Esophagus (tissue), 2 donors: ENCODE measurements around the gene BMPER. TPM values are rescaled to one million over a fixed set of nuclear protein-coding genes. Genes with fewer than 3 reads are reported as not detected.

Source experiments
- H3K27ac ChIP-seq, 2 donors: one replicate each; pipeline ENCODE4 v1.5.1; 2013; ENCODE audit warnings: low read depth in 2 of 2, mild to moderate bottlenecking in 2 of 2, inconsistent platforms in 1 of 2, low read length in 1 of 2, moderate library complexity in 1 of 2
- H3K27me3 ChIP-seq, 2 donors: one replicate each; pipeline ENCODE4 v1.6.1; 2013; ENCODE audit warnings: low read length in 2 of 2, control low read depth in 1 of 2, mild to moderate bottlenecking in 1 of 2; ENCODE audit not compliant: insufficient read depth in 2 of 2, control insufficient read depth in 1 of 2
- H3K36me3 ChIP-seq, 2 donors: one replicate each; pipeline ENCODE4 v1.6.1; 2013; ENCODE audit warnings: low read length in 1 of 2; ENCODE audit not compliant: control insufficient read depth in 2 of 2, insufficient read depth in 2 of 2
- H3K4me1 ChIP-seq, 2 donors: one replicate each; pipeline ENCODE4 v1.6.1; 2013; ENCODE audit warnings: low read length in 1 of 2; ENCODE audit not compliant: control insufficient read depth in 2 of 2, insufficient read depth in 2 of 2
- H3K4me3 ChIP-seq, 2 donors: one replicate each; pipeline ENCODE4 v1.5.1; 2013; ENCODE audit warnings: low read length in 2 of 2, mild to moderate bottlenecking in 2 of 2, low read depth in 1 of 2, moderate library complexity in 1 of 2
- H3K9me3 ChIP-seq, 2 donors: one replicate each; pipeline ENCODE4 v1.6.1; 2013; ENCODE audit warnings: mild to moderate bottlenecking in 2 of 2, low read depth in 1 of 2, low read length in 1 of 2, moderate library complexity in 1 of 2; ENCODE audit not compliant: control insufficient read depth in 2 of 2, insufficient read depth in 1 of 2
- WGBS, 2 donors: extraction: QIAGEN DNeasy Blood & Tissue Kit; methylation state at CpG; one replicate each; pipeline ENCODE4 v1.1.7; 2013; 5-methylcytosine and 5-hydroxymethylcytosine counted together
- polyA plus RNA-seq, 2 donors: library from polyadenylated mRNA; stranded (reverse); fragments of 200-250 nt; gene quantifications; one replicate each; pipeline ENCODE4 v1.2.3, GENCODE V29; 2013
- donor health status: healthy with polysubstance abuse.
- donor health status: Bipolar disorder and iron deficiency.

Gene BMPER
- polyA plus RNA-seq, 2 donors, result 0.06 to 0.19 TPM

DNA sequence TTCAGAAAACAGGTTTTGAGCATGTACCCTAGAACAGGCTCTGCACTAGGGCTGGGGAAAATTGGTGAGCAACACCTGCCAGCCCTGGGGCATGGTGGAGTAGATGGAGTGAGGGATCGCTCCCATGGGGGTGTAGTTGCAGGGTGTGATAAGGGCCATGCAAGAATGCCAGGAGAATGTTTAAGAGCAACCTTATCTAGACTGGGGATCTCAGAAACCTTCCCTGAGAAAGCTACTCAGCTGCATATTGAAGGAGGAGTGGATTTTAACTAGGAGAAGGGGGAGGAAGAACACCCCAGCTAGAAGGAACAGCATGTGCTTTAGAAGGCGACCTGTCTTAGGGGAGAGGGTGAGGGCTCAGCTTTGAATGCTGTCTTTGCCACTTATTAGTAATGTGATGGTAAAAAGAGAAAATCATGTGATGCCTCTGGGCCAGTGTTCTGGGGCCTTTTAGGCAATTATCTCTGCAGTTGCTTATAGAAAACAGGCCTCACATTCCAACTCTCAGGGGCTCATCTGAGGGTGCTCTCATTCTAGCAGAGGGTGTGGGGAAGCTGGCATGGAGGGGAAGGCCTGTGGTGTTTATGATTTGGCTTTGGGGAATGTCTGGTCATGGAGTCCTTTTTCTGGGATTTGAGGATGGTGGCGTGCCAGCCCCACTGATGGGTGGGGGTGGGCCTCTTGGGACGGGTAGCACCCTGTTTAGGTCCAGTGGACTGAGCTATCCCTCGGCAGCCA lies 225.4 kb downstream of the BMPER start:
- WGBS, 2 donors, result 74 to 75% methylated on average over 5 of the region's 5 CpGs
- H3K27ac ChIP-seq, result no peak overlapping the region
- no peaks in the 10 kb centered on the region for H3K36me3 ChIP-seq
- no peaks in the 10 kb centered on the region for H3K9me3 ChIP-seq
- H3K4me1 ChIP-seq, result peaks cover 0 to 2% of the 10 kb centered on the region in 2 donors
- H3K27me3 ChIP-seq, result no peaks in the 10 kb centered on the region
- no peak overlapping the region for H3K4me3 ChIP-seq

DNA sequence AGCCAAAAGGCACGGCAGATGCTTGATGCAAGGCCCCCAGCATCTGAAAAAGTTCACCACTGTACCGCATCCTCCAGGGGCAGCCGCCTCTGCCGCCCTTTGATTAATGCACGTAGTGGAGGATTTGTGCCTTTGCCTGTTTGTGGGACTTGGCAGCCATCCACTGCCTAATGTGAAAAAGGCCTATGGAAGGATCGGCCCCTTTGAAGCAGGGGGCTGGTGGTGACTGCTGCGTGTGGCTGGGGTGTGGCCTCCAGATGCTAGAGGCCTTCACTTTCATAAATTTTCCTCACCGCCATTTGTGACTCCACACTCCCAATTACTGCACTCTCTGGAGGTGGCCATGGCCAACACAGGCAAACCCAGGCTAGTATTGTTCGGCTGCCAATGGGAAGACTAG lies 226.0 kb downstream of the BMPER start:
- Histone ChIP-seq H3K4me3 (no peak overlapping the region), H3K27me3 (no peaks in the 10 kb centered on the region), H3K4me1 (peaks cover 0 to 5% of the 10 kb centered on the region in 2 donors), H3K36me3 (no peaks in the 10 kb centered on the region), H3K9me3 (no peaks in the 10 kb centered on the region), H3K27ac (no peak overlapping the region)
- WGBS, 2 donors, result 71 to 77% methylated on average over 9 of the region's 9 CpGs

DNA sequence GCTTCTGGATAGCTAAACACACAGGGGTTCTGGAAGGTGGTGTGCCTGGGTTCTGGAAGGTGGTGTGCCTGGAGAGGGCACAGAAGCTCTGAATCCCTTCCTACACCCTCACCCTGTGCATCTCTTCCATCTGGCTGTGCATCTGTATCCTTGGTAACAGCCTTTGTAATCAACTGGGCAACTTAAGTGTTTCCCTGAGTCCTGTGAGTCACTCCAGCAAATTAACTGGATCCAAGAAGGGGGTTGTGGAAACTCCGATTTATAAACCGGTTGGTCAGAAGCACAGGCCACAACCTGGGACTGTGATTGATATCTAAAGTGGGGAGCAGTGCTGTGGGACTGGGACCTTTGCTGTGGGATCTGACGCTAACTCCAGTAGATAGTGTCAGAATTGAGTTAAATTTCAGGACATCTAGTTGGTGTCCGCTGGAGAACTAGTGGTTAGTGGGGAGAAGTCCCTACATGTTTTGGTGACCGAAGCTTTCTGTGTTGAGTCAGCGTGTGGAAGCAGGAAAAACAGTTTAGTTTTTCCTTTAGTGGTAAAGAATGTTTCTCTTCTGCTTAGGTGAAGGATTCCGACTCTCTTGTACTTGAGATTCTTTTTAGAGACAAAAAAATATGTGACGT lies 228.1 kb downstream of the BMPER start:
- Histone ChIP-seq H3K4me1 (peaks cover 0 to 5% of the 10 kb centered on the region in 2 donors), H3K9me3 (peaks cover 0 to 2% of the 10 kb centered on the region in 2 donors), H3K27ac (no peak overlapping the region), H3K27me3 (no peaks in the 10 kb centered on the region), H3K36me3 (no peaks in the 10 kb centered on the region), H3K4me3 (no peak overlapping the region)
- 57 to 73% methylated on average over 8 of the region's 8 CpGs for WGBS, 2 donors

DNA sequence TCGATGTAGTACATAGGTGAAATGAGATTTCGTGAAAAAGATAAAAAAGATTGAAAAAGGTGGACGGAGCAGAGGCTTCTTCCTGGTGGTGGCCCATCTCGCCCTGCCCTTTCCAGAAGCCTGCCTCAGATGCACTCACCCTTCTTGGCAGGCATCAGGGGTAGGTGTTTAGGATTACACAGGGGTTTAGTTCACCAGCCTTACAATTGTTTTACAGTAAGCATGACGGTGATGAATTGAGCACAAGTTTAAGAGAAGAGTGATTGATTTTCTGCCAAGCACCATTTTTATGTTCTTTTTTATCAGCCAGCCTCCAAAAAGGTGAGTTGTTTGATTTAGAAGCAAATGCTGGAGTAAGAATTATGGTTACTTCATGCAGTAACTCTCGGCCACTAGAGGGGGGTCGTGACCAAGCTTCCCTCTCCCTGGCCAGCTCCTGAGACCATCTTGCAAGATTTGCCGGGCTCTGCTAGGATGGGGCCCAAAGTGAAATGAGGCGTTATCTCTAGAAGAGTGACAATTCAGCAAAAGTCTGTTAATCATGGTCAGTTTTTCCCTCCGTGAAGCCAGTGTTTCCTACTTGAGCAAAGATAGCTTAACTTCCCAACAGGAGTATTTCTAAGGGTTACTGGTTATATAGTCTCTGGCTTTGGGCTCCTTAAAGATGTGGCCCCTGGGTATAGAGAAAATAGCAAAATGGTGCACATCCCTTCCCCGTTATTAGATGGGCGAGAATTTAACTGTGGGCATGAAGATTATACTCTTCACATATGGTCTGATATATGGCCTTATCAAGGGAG lies 228.8 kb downstream of the BMPER start:
- no peaks in the 10 kb centered on the region for H3K36me3 ChIP-seq
- no peaks in the 10 kb centered on the region for H3K27me3 ChIP-seq
- no peak overlapping the region for H3K4me3 ChIP-seq
- H3K9me3 ChIP-seq, result peaks cover 0 to 2% of the 10 kb centered on the region in 2 donors
- WGBS, 2 donors, result 37% methylated on average over 12 of the region's 12 CpGs
- no peak overlapping the region for H3K27ac ChIP-seq
- peaks cover 0 to 5% of the 10 kb centered on the region in 2 donors for H3K4me1 ChIP-seq

DNA sequence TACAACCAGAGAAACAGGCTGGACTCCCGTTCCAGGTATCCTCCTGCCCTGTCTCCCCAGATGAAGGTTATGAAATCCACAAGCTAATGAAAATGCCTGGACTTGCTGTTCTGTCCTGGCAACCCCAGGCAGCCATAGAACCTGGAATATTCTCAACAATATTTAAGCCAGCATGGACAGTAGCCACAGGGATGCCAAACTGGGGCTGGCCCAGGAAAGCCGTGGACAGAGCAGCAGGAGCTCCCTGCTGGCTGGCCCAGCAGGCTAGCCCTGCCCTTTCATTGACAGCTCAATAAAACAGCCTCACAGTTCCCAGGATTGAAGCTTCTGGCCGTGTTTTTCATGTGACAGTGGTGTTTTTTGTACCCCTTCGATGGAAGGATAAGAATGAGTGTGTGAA lies 230.6 kb downstream of the BMPER start:
- Histone ChIP-seq H3K4me1 (peaks cover 0 to 5% of the 10 kb centered on the region in 2 donors), H3K36me3 (no peaks in the 10 kb centered on the region), H3K27ac (no peak overlapping the region), H3K27me3 (no peaks in the 10 kb centered on the region), H3K9me3 (peaks cover 0 to 2% of the 10 kb centered on the region in 2 donors), H3K4me3 (no peak overlapping the region)
- 47 to 49% methylated on average over 4 of the region's 4 CpGs for WGBS, 2 donors

DNA sequence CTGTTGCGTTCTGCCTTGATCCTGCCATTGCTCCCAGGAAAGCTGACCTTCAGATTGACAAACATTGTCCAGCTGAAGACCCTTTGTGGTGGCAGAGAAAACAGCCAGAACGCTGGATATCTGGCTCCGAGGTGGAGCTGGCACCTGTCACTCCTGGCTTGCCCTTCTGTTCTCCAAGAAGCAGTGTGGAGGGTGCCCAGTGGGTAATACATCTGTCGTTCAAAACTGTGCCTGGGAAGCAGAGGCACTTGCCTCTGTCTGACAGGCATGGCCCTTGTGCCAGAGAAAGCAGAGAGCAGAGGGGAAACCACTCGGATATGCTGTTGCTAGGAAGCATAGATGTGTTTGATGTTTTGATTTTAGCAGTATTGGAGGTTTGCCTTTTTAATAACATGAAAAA lies 231.4 kb downstream of the BMPER start:
- Histone ChIP-seq H3K36me3 (no peaks in the 10 kb centered on the region), H3K4me1 (peaks cover 0 to 3% of the 10 kb centered on the region in 2 donors), H3K27me3 (no peaks in the 10 kb centered on the region), H3K9me3 (peaks cover 0 to 2% of the 10 kb centered on the region in 2 donors), H3K27ac (no peak overlapping the region), H3K4me3 (no peak overlapping the region)
- WGBS, 2 donors, result 53 to 63% methylated on average over 5 of the region's 5 CpGs

DNA sequence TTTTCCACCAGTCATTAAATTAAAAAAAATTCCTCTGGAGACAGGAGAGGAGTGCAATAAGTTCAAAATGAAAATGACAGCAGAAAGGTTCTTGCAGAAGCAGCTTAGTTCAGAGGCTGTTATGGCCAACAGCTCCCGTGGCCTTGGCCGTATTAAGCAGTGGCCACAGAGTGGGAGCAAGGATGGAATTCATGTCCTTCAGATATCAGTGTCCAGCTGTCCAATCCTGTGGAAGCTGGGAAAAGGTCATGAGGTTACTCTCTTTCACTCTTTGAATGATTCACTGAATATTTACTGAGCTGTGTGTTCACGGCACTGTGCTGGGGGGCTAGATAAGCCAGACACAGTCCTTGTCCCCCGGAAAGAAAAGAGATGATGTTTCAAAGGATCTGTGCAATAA lies 231.8 kb downstream of the BMPER start:
- H3K4me1 ChIP-seq, result peaks cover 0 to 3% of the 10 kb centered on the region in 2 donors
- H3K27me3 ChIP-seq, result no peaks in the 10 kb centered on the region
- H3K36me3 ChIP-seq, result no peaks in the 10 kb centered on the region
- no peak overlapping the region for H3K27ac ChIP-seq
- H3K4me3 ChIP-seq, result no peak overlapping the region
- 57 to 74% methylated on average over 4 of the region's 4 CpGs for WGBS, 2 donors
- H3K9me3 ChIP-seq, result peaks cover 0 to 2% of the 10 kb centered on the region in 2 donors

DNA sequence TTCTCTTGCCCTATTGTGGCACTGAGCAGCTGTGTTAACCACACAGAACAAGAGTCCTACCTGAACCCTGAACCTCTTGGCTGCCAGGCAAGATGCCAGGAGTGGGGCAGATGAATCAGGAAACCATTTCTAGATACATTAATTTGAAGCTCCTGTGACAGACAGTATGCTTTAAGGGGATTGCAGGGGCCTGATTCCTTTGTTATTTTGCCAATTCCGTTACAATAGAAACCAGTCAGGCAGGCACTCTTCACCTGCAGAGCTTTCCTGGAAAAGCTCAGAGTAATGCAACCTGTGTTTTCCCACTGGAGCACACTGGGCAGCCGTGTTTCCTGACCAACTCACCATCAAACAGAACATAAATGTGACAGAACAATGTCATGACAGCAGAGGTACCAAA lies 233.1 kb downstream of the BMPER start:
- Histone ChIP-seq H3K27ac (no peak overlapping the region), H3K4me1 (peaks cover 0 to 3% of the 10 kb centered on the region in 2 donors), H3K27me3 (no peaks in the 10 kb centered on the region), H3K9me3 (peaks cover 0 to 2% of the 10 kb centered on the region in 2 donors), H3K4me3 (no peak overlapping the region), H3K36me3 (no peaks in the 10 kb centered on the region)
- WGBS, 2 donors, result 37 to 45% methylated on average over 2 of the region's 2 CpGs

DNA sequence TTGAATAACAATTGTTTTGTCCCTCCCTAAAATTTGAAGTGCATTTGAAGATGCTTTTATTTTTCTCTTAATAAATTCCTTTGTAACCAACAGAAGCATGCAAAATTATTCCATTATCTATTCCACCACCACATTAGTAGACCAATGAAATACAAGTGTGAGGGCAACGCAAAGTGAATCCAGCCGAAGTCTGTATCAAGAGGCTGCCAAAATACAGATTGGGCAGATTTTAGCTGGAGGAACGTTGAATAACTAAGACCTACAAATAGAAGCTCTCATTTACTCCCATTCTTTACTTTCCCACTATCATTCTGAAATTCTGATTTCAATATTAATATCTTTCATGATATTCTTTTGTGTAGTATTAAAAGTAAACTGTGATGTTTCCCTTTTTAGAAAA lies 233.7 kb downstream of the BMPER start:
- WGBS, 2 donors, result 79 to 85% methylated on average over 3 of the region's 3 CpGs
- H3K4me3 ChIP-seq, result no peak overlapping the region
- H3K9me3 ChIP-seq, result peaks cover 0 to 2% of the 10 kb centered on the region in 2 donors
- no peaks in the 10 kb centered on the region for H3K27me3 ChIP-seq
- no peaks in the 10 kb centered on the region for H3K36me3 ChIP-seq
- peaks cover 0 to 3% of the 10 kb centered on the region in 2 donors for H3K4me1 ChIP-seq
- no peak overlapping the region for H3K27ac ChIP-seq
